Ovary (tissue), 3 donors: Measurements from ENCODE around the gene ZNF19.

Source experiments
- POLR2A ChIP-seq: fragments of 450-650 bp; IDR thresholded peaks from one replicate; pipeline ENCODE4 v1.6.1; 2017; ENCODE audit warnings: antibody characterized with exemption, mild to moderate bottlenecking, moderate library complexity
- TF ChIP-seq, protein P1 (sequence below), 3 donors: fragments of 450-650 bp in 2 of 3; fragments of 200-600 bp in 1 of 3; IDR thresholded peaks; one replicate each; pipeline versions ENCODE4 v1.5.1 to v1.8.0; 2016 to 2022; ENCODE audit warnings: antibody characterized with exemption in 3 of 3, mild to moderate bottlenecking in 1 of 3
- donor health status: DM: no; HTN: no; CAD: no.

DNA sequence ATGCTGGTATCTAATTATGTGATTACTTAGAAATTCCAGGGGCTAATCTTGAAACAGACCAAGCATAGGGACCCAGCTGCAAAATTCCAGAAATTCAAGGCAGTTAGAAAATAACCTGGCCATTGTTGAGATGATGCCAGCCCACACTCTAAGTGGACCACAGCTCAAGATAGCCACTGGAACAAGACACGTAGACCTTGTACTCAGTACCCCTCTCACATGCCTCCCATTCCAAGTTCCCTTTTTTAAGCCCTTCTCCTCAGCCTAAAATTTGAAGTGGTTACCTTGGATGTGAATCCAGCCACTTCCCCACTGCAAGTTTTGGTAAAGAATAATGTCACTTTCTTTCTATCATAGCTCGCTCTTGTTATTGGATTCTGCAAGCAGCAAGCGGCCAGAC, 4.1 kb upstream of the ZNF19 start:
- no peak for TF ChIP-seq POLR2A
- TF ChIP-seq, protein P1, sequence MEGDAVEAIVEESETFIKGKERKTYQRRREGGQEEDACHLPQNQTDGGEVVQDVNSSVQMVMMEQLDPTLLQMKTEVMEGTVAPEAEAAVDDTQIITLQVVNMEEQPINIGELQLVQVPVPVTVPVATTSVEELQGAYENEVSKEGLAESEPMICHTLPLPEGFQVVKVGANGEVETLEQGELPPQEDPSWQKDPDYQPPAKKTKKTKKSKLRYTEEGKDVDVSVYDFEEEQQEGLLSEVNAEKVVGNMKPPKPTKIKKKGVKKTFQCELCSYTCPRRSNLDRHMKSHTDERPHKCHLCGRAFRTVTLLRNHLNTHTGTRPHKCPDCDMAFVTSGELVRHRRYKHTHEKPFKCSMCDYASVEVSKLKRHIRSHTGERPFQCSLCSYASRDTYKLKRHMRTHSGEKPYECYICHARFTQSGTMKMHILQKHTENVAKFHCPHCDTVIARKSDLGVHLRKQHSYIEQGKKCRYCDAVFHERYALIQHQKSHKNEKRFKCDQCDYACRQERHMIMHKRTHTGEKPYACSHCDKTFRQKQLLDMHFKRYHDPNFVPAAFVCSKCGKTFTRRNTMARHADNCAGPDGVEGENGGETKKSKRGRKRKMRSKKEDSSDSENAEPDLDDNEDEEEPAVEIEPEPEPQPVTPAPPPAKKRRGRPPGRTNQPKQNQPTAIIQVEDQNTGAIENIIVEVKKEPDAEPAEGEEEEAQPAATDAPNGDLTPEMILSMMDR (IDR thresholded peaks at IDR 0.05), result no peak
